HG03439 (cell line): Measurements from ENCODE around the gene ST8SIA6.

Source experiments
- ATAC-seq: cut with Tn5 transposase; IDR thresholded peaks from one replicate; pipeline ENCODE4 v1.9.1; 2021; ENCODE audit warnings: mild to moderate bottlenecking, moderate library complexity; ENCODE audit not compliant: unreplicated experiment

Gene ST8SIA6

DNA sequence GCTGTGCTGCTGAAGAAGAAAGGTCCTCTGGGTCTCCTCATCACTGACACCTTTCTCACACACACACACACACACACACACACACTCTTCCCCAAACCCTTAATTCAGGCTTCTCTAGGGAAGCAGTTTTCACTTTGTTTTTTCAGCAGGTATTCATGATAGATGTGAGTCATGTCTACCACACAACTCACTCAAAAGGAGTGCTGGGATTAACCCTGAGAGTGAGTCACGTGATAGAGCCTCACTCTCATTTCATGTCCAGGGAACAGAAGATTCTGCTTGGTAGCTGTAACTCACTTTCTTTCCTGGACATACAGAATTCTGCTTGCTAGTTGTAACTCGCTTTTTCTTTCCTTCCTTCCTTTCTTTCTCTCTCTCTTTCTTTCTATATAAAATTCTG is 181.0 kb downstream of the ST8SIA6 start:
- ATAC-seq = no peak

DNA sequence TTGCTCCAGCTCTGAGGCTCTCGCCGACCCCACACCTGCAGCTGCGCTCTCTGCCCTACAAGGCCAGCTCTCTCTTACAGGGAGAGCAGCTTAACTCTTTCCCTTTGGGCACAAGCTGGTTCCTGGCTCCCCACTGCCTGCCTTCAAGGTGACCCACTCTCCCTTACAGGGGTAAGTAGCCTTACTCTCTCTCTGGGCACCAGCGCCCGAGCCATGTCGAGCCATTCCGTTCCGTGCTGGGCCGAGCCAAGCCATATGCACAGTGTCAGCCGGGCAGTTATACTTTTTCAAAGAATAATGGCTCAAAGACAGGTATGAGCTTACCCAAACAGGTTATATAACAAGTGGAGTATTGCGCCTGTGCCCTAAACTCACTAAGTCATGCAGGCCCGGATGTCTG is 181.7 kb downstream of the ST8SIA6 start:
- ATAC-seq = no peak
